Neural cell (in vitro differentiated cells): Measurements from ENCODE around the gene OAF. TPM values are rescaled to one million over a fixed set of nuclear protein-coding genes. Genes with fewer than 3 reads are reported as not detected.

ENCODE experiments used
- H2AFZ ChIP-seq: fragments of 200-600, 300-800 bp; sonication (generic), shearing (Covaris generic); 2 replicates; pipeline ENCODE4 v1.6.0; 2014; ENCODE audit warnings: low read depth, mild to moderate bottlenecking, antibody characterized with exemption, low read length, moderate library complexity
- H3F3A ChIP-seq: fragments of 200-600 bp; shearing (Covaris generic); 2 replicates; pipeline ENCODE4 v1.6.1; 2016; ENCODE audit warnings: mild to moderate bottlenecking, moderate library complexity, mixed read lengths, antibody characterized with exemption, low read length; ENCODE audit not compliant: insufficient read depth, poor library complexity, severe bottlenecking
- H3K27ac ChIP-seq: fragments of 200-600, 300-800 bp; sonication (generic), shearing (Covaris generic); 2 replicates; pipeline ENCODE4 v1.5.1; 2014; ENCODE audit warnings: mild to moderate bottlenecking, low read length, moderate library complexity
- H3K27me3 ChIP-seq: fragments of 300-800, 200-600 bp; sonication (generic), shearing (Covaris generic); 2 replicates; pipeline ENCODE4 v1.6.0; 2014; ENCODE audit warnings: mild to moderate bottlenecking, low read depth, low read length, moderate library complexity; ENCODE audit not compliant: insufficient read depth
- H3K36me3 ChIP-seq: fragments of 300-800, 200-600 bp; sonication (generic), shearing (Covaris generic); 2 replicates; pipeline ENCODE4 v1.5.1; 2014; ENCODE audit warnings: mild to moderate bottlenecking, antibody characterized with exemption, low read length, moderate library complexity; ENCODE audit not compliant: insufficient read depth
- H3K4me2 ChIP-seq: fragments of 300-800, 200-600 bp; sonication (generic), shearing (Covaris generic); 2 replicates; pipeline ENCODE4 v1.6.0; 2014; ENCODE audit warnings: mild to moderate bottlenecking, low read length
- H3K4me3 ChIP-seq: fragments of 300-800, 200-600 bp; sonication (generic), shearing (Covaris generic); 2 replicates; pipeline ENCODE4 v1.5.1; 2014; ENCODE audit warnings: mild to moderate bottlenecking, low read length, moderate library complexity
- H3K79me2 ChIP-seq: fragments of 200-600 bp; shearing (Covaris generic); replicated peaks from 2 replicates; pipeline ENCODE4 v1.6.0; 2014; ENCODE audit warnings: mild to moderate bottlenecking, low read length, moderate library complexity; ENCODE audit not compliant: insufficient read depth
- H3K9ac ChIP-seq: fragments of 300-800, 200-600 bp; sonication (generic), shearing (Covaris generic); 2 replicates; pipeline ENCODE4 v1.6.1; 2016; ENCODE audit warnings: mild to moderate bottlenecking, low read length, mixed read lengths
- H3K9me2 ChIP-seq: fragments of 200-600 bp; shearing (Covaris generic); 2 replicates; pipeline ENCODE4 v1.6.1; 2016; ENCODE audit warnings: mild to moderate bottlenecking, low read length, mixed read lengths; ENCODE audit not compliant: insufficient read depth
- H3K9me3 ChIP-seq: fragments of 200-600, 300-800 bp; sonication (generic), shearing (Covaris generic); 2 replicates; pipeline ENCODE4 v1.6.1; 2016; ENCODE audit warnings: mild to moderate bottlenecking, mixed run types, low read length, moderate library complexity, mixed read lengths
- H4K20me1 ChIP-seq: fragments of 200-600 bp; shearing (Covaris generic); 2 replicates; pipeline ENCODE4 v1.6.1; 2016; ENCODE audit warnings: mild to moderate bottlenecking, mixed run types; ENCODE audit not compliant: insufficient read depth
- EP300 ChIP-seq: fragments of 450-650 bp; conservative IDR thresholded peaks from 2 replicates; pipeline ENCODE4 v1.6.1; 2014; ENCODE audit warnings: antibody characterized with exemption, mild to moderate bottlenecking, moderate library complexity; ENCODE audit not compliant: poor library complexity, severe bottlenecking
- EZH2 ChIP-seq: fragments of 200-600, 300-800 bp; shearing (Covaris generic), sonication (generic); IDR thresholded peaks from 2 replicates; pipeline ENCODE4 v1.6.1; 2014; ENCODE audit warnings: antibody characterized with exemption, low read length, borderline replicate concordance, mild to moderate bottlenecking; ENCODE audit not compliant: insufficient read depth, poor library complexity, severe bottlenecking
- MXI1 ChIP-seq: fragments of 450-650 bp; conservative IDR thresholded peaks from 2 replicates; pipeline ENCODE4 v1.6.1; 2014; ENCODE audit warnings: antibody characterized with exemption, mild to moderate bottlenecking; ENCODE audit not compliant: poor library complexity, severe bottlenecking
- POLR2AphosphoS5 ChIP-seq: IDR thresholded peaks from 2 replicates; pipeline ENCODE4 v1.6.1; 2012
- RAD21 ChIP-seq: fragments of 450-650 bp; conservative IDR thresholded peaks from 2 replicates; pipeline ENCODE4 v1.6.1; 2014; ENCODE audit warnings: antibody characterized with exemption, mild to moderate bottlenecking, moderate library complexity
- SMC3 ChIP-seq: fragments of 450-650 bp; conservative IDR thresholded peaks from 2 replicates; pipeline ENCODE4 v1.6.1; 2014; ENCODE audit warnings: antibody characterized with exemption, mild to moderate bottlenecking, moderate library complexity; ENCODE audit not compliant: poor library complexity
- TAF1 ChIP-seq: IDR thresholded peaks from 2 replicates; pipeline ENCODE4 v1.6.1; 2012; ENCODE audit warnings: low read depth
- polyA plus RNA-seq: library from polyadenylated mRNA; depleted of rRNA; stranded (reverse); fragments of >200 nt; gene quantifications from 2 replicates; pipeline ENCODE4 v1.2.3, GENCODE V29; 2014
- TF ChIP-seq, protein P1 (sequence below): IDR thresholded peaks from 2 replicates; pipeline ENCODE4 v1.6.1; 2012; ENCODE audit warnings: borderline replicate concordance
- TF ChIP-seq, protein P2 (sequence below): fragments of 450-650 bp; IDR thresholded peaks from 2 replicates; pipeline ENCODE4 v1.5.1; 2014; ENCODE audit warnings: antibody characterized with exemption, mild to moderate bottlenecking, moderate library complexity; ENCODE audit not compliant: poor library complexity, severe bottlenecking

Gene OAF
- polyA plus RNA-seq, 1 donor from 2014 or later: 0.97 TPM

DNA sequence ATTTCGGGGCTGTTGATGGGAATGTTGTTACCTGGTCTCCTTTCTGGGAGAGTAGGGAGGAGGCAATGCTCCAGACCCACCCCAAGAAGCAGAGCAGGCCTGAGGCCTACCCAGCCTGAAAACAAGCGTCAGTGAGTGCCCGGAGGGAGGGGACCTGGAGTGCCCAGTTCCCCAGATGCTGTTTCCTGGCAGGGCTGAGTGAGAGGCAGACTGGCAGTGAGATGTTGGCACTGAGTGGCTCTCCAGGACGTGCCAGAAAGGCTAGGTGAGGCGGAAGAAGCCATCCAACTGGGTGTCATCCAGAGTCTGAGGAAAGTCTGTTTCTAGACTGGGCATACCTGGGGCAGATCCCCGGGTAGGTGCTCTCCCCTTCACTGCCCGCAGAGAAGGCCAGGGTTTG is 30.4 kb downstream of the OAF start:
- no peaks in the 10 kb centered on the region for H3K79me2 ChIP-seq
- no peaks in the 10 kb centered on the region for H3K9me3 ChIP-seq
- no peak overlapping the region for H3K27ac ChIP-seq
- H3K4me2 ChIP-seq: no peak overlapping the region
- H3K36me3 ChIP-seq: no peaks in the 10 kb centered on the region
- H4K20me1 ChIP-seq: no peaks in the 10 kb centered on the region
- H3K9me2 ChIP-seq: no peaks in the 10 kb centered on the region
- no peak overlapping the region for H2AFZ ChIP-seq
- no peak for TF ChIP-seq EP300
- TF ChIP-seq MXI1: no peak
- TF ChIP-seq EZH2: no peak
- TF ChIP-seq, protein P1, sequence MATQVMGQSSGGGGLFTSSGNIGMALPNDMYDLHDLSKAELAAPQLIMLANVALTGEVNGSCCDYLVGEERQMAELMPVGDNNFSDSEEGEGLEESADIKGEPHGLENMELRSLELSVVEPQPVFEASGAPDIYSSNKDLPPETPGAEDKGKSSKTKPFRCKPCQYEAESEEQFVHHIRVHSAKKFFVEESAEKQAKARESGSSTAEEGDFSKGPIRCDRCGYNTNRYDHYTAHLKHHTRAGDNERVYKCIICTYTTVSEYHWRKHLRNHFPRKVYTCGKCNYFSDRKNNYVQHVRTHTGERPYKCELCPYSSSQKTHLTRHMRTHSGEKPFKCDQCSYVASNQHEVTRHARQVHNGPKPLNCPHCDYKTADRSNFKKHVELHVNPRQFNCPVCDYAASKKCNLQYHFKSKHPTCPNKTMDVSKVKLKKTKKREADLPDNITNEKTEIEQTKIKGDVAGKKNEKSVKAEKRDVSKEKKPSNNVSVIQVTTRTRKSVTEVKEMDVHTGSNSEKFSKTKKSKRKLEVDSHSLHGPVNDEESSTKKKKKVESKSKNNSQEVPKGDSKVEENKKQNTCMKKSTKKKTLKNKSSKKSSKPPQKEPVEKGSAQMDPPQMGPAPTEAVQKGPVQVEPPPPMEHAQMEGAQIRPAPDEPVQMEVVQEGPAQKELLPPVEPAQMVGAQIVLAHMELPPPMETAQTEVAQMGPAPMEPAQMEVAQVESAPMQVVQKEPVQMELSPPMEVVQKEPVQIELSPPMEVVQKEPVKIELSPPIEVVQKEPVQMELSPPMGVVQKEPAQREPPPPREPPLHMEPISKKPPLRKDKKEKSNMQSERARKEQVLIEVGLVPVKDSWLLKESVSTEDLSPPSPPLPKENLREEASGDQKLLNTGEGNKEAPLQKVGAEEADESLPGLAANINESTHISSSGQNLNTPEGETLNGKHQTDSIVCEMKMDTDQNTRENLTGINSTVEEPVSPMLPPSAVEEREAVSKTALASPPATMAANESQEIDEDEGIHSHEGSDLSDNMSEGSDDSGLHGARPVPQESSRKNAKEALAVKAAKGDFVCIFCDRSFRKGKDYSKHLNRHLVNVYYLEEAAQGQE: no peak
- TF ChIP-seq RAD21: no peak
- TF ChIP-seq TAF1: no peak
- TF ChIP-seq SMC3: no peak
- TF ChIP-seq, protein P2, sequence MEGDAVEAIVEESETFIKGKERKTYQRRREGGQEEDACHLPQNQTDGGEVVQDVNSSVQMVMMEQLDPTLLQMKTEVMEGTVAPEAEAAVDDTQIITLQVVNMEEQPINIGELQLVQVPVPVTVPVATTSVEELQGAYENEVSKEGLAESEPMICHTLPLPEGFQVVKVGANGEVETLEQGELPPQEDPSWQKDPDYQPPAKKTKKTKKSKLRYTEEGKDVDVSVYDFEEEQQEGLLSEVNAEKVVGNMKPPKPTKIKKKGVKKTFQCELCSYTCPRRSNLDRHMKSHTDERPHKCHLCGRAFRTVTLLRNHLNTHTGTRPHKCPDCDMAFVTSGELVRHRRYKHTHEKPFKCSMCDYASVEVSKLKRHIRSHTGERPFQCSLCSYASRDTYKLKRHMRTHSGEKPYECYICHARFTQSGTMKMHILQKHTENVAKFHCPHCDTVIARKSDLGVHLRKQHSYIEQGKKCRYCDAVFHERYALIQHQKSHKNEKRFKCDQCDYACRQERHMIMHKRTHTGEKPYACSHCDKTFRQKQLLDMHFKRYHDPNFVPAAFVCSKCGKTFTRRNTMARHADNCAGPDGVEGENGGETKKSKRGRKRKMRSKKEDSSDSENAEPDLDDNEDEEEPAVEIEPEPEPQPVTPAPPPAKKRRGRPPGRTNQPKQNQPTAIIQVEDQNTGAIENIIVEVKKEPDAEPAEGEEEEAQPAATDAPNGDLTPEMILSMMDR: no peak
- H3K9ac ChIP-seq: no peak overlapping the region
- H3K27me3 ChIP-seq: peaks cover 32% of the 10 kb centered on the region
- H3F3A ChIP-seq: no peaks in the 10 kb centered on the region
- no peak overlapping the region for H3K4me3 ChIP-seq

DNA sequence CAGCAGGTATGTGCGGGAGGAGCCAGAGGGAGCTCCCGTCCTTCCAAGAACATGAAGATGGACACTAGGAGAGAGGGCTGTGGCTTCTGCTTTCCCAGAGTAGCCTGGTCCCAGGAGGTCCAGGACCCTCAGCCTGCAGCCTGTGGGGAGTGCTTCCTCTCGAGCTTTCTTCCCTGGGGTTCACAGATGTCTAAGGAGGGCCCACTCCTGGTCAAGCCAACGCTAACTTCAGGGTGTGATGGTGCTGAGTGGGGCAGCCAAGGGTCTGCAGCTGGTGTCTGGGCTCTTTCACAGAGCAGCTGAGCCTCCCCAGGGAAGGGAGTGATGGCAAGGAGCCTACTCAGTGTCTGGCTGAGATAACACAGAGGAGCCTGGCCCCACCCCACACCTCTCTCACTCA is 32.4 kb downstream of the OAF start:
- H4K20me1 ChIP-seq: no peaks in the 10 kb centered on the region
- H3K9me3 ChIP-seq: no peaks in the 10 kb centered on the region
- no peak overlapping the region for H3K9ac ChIP-seq
- peaks cover 32% of the 10 kb centered on the region for H3K27me3 ChIP-seq
- TF ChIP-seq EP300: no peak
- TF ChIP-seq, protein P2: no peak
- TF ChIP-seq SMC3: no peak
- no peak for TF ChIP-seq RAD21
- no peak for TF ChIP-seq POLR2AphosphoS5
- H3K36me3 ChIP-seq: no peaks in the 10 kb centered on the region
- no peak overlapping the region for H3K27ac ChIP-seq
- no peaks in the 10 kb centered on the region for H3K9me2 ChIP-seq
- no peak overlapping the region for H3K4me3 ChIP-seq
- no peaks in the 10 kb centered on the region for H3K79me2 ChIP-seq
- H2AFZ ChIP-seq: no peak overlapping the region
- H3F3A ChIP-seq: no peaks in the 10 kb centered on the region
- no peak overlapping the region for H3K4me2 ChIP-seq
